ENCODE measurements around the gene MORN1. TPM values are rescaled to one million over a fixed set of nuclear protein-coding genes. Genes with fewer than 3 reads are reported as not detected.

Gene MORN1
- total and polyA plus RNA-seq, 2 donors (not counting 3 experiments of a cell fraction or from before 2014, with no cell fraction given) = 4.3 to 6.4 TPM

DNA sequence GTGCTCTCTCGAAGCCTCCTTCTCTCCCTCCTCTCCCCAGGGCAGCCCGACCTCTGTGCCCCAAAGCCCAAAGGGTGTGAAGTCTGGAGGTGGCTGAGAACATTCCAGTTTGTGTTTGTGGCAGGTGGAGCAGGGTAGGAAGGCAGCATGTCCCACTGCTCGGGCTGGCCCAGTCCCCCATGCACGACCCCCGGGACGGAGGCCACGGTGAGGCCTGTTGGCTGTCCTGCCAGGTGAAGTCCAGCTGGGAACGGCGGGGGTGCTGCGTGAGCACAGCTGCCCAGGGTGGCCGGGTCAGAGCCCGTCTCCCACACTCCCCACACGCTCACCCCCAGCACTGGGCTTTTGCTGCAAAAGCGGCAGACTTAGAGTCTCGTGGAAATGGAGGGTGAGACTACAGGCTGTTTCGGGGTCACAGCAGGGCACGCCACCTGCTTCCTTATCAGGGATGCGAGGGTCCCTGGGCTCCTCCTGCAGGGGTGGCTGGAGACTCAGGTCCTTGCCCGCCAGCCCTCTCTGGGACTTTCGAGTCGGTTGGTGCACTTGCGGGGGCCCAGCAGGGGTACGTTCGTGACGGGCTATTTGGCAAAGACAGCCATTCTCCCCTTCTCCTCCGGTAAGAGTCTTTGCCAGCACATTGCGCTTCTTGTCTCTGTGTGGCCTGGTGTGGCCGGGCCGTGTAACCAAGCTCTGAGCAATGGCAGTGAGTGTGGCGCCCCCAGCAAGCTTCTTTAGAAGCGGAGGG, 40.3 kb downstream of the MORN1 start:
- Histone ChIP-seq H3K36me3 (ENCODE audit: control insufficient read depth in 2 of 2, extremely low read depth in 1 of 2, insufficient read depth in 2 of 2, low read length in 2 of 2) (no peaks in the 10 kb centered on the region), H3K9me3 (replicated peaks; ENCODE audit: control insufficient read depth, insufficient read depth, low read length) (no peaks in the 10 kb centered on the region), H3K4me3 (replicated peaks in 1 of 3; ENCODE audit: insufficient read depth in 1 of 3, low read depth in 1 of 3, low read length in 3 of 3) (no peak overlapping the region), H3K4me2 (ENCODE audit: insufficient read depth, low read length) (no peak overlapping the region), H3K4me1 (ENCODE audit: control insufficient read depth, extremely low read depth, insufficient read depth, low read length) (no peaks in the 10 kb centered on the region), H3K27me3 (ENCODE audit: control insufficient read depth in 2 of 2, insufficient read depth in 2 of 2, low read length in 2 of 2) (no peaks in the 10 kb centered on the region), H2AFZ (ENCODE audit: low read depth, low read length) (no peak overlapping the region), H4K20me1 (replicated peaks; ENCODE audit: control insufficient read depth, extremely low read depth, insufficient read depth, low read length) (no peaks in the 10 kb centered on the region), H3K27ac (ENCODE audit: insufficient read depth, low read depth, low read length) (no peak overlapping the region), H3K9ac (replicated peaks; ENCODE audit: extremely low read depth, insufficient read depth, low read length) (no peak overlapping the region), H3K9me1 (replicated peaks; ENCODE audit: control insufficient read depth, extremely low read depth, insufficient read depth, low read length) (no peaks in the 10 kb centered on the region), H3K79me2 (ENCODE audit: control insufficient read depth, insufficient read depth, low read length) (no peaks in the 10 kb centered on the region)
- no TSS peak for BruUV-seq (replicated peaks)
- POLR2A ChIA-PET = no interaction called here
- CTCF ChIA-PET = interaction anchor here (1.5 kb wide), 1 partner anchor 177 kb away, joined by 4 read pairs; no protein-coding TSS in a partner anchor
- no peak for DNase-seq (ENCODE audit: low read depth, low spot score)
- dilution Hi-C loops (cut with MboI; ENCODE audit: extremely low pct_ligation_motif_present, low sequenced_read_pairs) (no loop called here), intact Hi-C loops (cut with micrococcal nuclease) (no loop called here)
- FAIRE-seq = no peak
- TF ChIP-seq GATA2 (IDR thresholded peaks at IDR 0.05; ENCODE audit: insufficient read depth, insufficient read length, low read depth, low read length) (no peak), FOS (IDR thresholded peaks at IDR 0.05; ENCODE audit: borderline replicate concordance, insufficient read depth, low read length) (no peak), JUN (IDR thresholded peaks at IDR 0.05; ENCODE audit: borderline replicate concordance, insufficient read depth, insufficient read length, low read depth) (no peak), POLR2A (IDR thresholded peaks at IDR 0.05; ENCODE audit: low read depth, low read length) (no peak), POLR2AphosphoS5 (IDR thresholded peaks at IDR 0.05; ENCODE audit: insufficient read depth, low read depth, low read length) (no peak), EZH2 (IDR thresholded peaks at IDR 0.05; ENCODE audit: borderline replicate concordance, low read depth, low read length, severe bottlenecking) (no peak), MYC (IDR thresholded peaks at IDR 0.05; ENCODE audit: low read depth, low read length) (no peak)
- TF ChIP-seq, protein P1, sequence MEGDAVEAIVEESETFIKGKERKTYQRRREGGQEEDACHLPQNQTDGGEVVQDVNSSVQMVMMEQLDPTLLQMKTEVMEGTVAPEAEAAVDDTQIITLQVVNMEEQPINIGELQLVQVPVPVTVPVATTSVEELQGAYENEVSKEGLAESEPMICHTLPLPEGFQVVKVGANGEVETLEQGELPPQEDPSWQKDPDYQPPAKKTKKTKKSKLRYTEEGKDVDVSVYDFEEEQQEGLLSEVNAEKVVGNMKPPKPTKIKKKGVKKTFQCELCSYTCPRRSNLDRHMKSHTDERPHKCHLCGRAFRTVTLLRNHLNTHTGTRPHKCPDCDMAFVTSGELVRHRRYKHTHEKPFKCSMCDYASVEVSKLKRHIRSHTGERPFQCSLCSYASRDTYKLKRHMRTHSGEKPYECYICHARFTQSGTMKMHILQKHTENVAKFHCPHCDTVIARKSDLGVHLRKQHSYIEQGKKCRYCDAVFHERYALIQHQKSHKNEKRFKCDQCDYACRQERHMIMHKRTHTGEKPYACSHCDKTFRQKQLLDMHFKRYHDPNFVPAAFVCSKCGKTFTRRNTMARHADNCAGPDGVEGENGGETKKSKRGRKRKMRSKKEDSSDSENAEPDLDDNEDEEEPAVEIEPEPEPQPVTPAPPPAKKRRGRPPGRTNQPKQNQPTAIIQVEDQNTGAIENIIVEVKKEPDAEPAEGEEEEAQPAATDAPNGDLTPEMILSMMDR (IDR thresholded peaks at IDR 0.05; ENCODE audit: extremely low read depth in 1 of 2, insufficient read depth in 1 of 2, low read depth in 1 of 2, low read length in 2 of 2) = no peak
- TF ChIP-seq, protein P2, sequence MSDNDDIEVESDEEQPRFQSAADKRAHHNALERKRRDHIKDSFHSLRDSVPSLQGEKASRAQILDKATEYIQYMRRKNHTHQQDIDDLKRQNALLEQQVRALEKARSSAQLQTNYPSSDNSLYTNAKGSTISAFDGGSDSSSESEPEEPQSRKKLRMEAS (IDR thresholded peaks at IDR 0.05; ENCODE audit: insufficient read depth, insufficient read length) = no peak
